Measurements from ENCODE around the gene ITGB1.

- no peak for TF ChIP-seq CTCF (IDR thresholded peaks at IDR 0.05)
- no peak for TF ChIP-seq POLR2A (IDR thresholded peaks at IDR 0.05)
Measured at GRCh38 chr10:32909456-32909855, 48.6 kb downstream of the ITGB1 start.

Measured in lower leg skin (tissue), 3 donors.